ENCODE measurements around the gene FRMD4A.
"Not testable (repeated sequence)": the region's sequence is repeated elsewhere in the genome, so short reads cannot be mapped to it uniquely, and the experiment has no call there.

Gene FRMD4A

GRCh38 chr10:14253079-14253478 lies 77.6 kb downstream of the FRMD4A start:
- no peak for DNase-seq
- intact Hi-C loops (cut with DNase I) = no loop called here

- peak in 3 of 42 donors; percentile 17 to 44 (median 18) for DNase-seq
- intact Hi-C loops (cut with DNase I) = no loop called here
Observed at GRCh38 chr10:14250496-14251076, 80.1 kb downstream of the FRMD4A start.

DNA sequence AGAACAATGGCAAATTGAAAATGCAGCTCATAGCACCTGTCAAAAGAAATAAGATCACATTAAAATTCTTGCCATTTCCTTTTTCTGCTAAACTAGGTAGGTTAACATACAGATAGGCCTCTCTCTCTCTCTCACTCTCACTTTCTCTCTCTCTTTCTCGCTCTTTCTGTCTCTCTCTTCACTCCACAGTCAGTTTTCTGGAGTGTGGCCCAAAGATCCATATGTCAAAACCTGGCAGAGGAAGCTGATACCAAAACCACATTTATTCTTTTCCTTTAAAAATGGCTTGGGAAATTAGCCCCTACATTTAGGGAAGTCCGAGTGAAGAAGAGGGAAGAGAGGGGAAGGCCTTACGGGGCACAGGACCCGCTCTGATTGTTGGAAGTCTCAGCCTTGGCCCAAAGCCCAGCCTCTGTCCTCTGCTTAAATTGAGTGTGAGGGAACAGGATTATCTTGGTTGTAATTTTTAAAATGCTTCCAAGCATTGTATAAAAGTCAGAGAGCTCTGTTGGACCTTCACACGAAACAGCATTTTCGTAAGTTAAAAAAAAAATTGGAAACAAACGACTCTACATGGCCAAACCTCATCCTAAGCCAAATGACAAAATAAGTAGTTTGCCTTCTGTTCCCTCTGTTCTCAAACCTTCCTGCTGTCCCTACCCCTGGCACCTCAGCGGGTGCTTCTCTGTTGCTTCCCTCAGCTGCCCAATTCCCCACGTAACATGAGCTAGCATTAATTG lies 83.2 kb downstream of the FRMD4A start:
- DNase-seq = peak in 1 of 42 donors; percentile 19
- intact Hi-C loops (cut with DNase I) = no loop called here

- intact Hi-C loops (cut with DNase I) = no loop called here
- no peak for DNase-seq
Observed at GRCh38 chr10:14244801-14245211, 85.9 kb downstream of the FRMD4A start.

- DNase-seq = no peak
- intact Hi-C loops (cut with DNase I) = no loop called here
Observed at GRCh38 chr10:14244147-14244546, 86.6 kb downstream of the FRMD4A start.

DNA sequence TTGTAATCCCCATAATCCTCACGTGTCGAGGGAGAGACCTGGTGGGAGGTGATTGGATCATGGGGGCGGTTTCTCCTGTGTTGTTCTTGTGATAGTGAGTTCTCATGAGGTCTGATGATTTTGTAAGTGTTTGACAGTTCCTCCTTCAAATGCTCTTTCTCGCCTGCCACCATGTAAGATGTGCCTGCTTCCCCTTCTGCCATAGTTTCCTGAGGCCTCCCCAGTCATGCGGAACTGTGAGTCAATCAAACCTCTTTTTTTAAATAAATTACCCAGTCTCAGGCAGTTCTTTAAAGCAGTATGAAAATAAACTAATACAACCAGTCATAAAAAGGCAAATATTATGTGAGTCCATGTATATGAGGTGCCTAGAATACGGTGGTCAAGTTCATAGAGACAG lies 87.5 kb downstream of the FRMD4A start:
- intact Hi-C loops (cut with DNase I) = no loop called here
- DNase-seq = no peak

GRCh38 chr10:14241196-14241595 lies 89.5 kb downstream of the FRMD4A start:
- no peak for DNase-seq
- intact Hi-C loops (cut with DNase I) = no loop called here

GRCh38 chr10:14240253-14241189 lies 90.2 kb downstream of the FRMD4A start:
- intact Hi-C loops (cut with DNase I) = no loop called here
- DNase-seq = peak in 24 of 42 donors; percentile 9 to 67 (median 31)

DNA sequence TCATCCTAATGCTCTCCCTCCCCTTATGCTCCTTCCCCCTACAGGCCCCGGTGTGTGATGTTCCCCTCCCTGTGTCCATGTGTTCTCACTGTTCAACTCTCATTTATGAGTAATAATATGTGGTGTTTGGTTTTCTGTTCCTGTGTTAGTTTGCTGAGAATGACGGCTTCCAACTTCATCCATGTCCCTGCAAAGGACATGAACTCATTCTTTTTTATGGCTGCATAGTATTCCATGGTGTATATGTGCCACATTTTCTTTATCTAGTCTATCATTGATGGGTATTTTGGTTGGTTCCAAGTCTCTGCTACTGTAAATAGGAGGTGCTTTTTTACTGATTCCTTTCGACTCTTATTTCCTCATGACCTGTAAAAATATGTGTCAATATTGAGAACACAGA lies 92.1 kb downstream of the FRMD4A start:
- DNase-seq; intact Hi-C loops (cut with DNase I): not testable (repeated sequence)

DNA sequence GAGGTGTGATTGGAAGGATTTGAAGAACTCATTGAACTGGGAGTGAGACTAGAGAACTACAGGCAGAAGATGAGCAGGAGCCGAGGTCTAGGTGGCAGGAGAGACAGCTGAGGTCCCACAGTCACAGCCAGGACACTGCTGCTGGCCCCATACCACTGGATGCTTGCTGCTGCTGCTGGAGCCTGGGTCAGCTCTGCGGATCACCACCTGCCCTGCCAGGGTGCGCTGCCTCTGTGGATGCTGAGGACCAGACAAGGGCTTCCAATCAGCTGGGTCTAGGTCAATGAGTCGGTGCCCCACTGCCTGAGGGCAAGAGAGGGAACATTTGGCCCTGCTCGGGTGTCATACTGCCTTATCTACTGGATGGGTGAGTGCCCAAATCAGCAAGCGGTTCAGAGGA lies 94.4 kb downstream of the FRMD4A start:
- intact Hi-C loops (cut with DNase I) = no loop called here
- DNase-seq = no peak

GRCh38 chr10:14235566-14236195 lies 95.0 kb downstream of the FRMD4A start:
- intact Hi-C loops (cut with DNase I) = no loop called here
- no peak for DNase-seq

DNA sequence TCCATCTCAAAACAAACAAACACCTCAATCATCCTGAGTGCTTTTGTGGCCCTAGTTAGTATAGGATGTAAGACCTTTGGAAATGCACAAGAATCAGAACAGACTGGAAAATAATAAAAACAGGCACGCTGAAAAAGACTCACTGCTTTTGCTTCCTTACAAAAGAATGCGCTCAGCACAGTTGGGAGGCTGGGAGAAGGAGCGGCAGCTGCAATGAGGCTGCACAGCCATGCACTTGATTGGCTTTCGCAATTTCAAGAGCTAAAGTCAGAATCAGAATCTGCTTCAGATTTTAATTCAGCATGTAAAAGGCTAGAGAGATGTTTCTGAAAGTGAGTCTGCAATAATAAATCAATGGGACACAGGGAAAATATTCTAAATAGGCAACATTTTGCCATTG lies 97.2 kb downstream of the FRMD4A start:
- intact Hi-C loops (cut with DNase I) = no loop called here
- no peak for DNase-seq

- intact Hi-C loops (cut with DNase I); DNase-seq: not testable (repeated sequence)
Observed at GRCh38 chr10:14228798-14229197, 101.9 kb downstream of the FRMD4A start.

- peak in 21 of 42 donors; percentile 4 to 59 (median 30) for DNase-seq
Observed at GRCh38 chr10:14225379-14225778, 105.3 kb downstream of the FRMD4A start.

DNA sequence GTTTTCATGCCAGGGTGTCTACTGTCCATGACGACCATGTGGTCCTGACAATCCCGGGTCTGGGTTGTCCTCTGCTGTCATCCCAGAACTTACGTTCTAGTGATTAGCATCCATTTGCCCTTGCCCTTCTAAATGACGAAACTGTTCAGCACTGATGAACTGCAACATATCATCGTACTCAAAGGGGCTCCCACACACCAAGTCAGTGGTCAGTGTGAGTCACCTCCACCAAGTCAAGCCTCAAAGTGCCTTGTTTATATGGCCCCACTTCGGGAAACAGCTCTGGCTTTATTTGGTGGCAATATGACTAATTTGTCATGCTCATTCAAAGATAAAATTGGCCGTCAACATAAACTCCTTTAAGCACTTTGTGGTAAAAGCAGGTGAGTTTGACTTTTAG lies 110.7 kb downstream of the FRMD4A start:
- DNase-seq = no peak
- intact Hi-C loops (cut with DNase I) = no loop called here

More at GRCh38 chr10:14225379-14225778, 105.3 kb downstream of the FRMD4A start:
- intact Hi-C loops (cut with DNase I) = no loop called here

- DNase-seq = no peak
- intact Hi-C loops (cut with DNase I) = no loop called here
Observed at GRCh38 chr10:14219411-14219810, 111.3 kb downstream of the FRMD4A start.

DNA sequence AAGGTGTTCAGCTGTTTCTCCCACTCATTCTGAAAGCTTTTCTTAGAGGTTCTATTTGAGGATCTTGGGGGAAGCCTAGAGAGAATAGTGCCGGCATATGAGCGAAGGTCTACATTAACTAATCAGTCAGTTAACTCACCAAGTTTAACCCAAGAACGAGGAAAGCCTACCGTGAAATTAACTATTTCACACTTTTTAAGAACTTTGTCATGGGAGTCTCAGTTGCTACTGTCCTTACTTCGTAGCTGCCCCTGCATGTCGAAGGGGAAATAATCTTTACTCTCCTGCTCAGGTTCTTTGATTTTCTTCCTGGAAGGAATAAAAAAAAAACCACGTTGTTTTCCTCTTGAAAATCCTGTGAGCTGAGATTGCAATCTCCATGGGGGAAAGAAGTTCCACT lies 115.1 kb downstream of the FRMD4A start:
- intact Hi-C loops (cut with DNase I) = no loop called here
- DNase-seq = peak in 9 of 42 donors; percentile 9 to 58 (median 25)

DNA sequence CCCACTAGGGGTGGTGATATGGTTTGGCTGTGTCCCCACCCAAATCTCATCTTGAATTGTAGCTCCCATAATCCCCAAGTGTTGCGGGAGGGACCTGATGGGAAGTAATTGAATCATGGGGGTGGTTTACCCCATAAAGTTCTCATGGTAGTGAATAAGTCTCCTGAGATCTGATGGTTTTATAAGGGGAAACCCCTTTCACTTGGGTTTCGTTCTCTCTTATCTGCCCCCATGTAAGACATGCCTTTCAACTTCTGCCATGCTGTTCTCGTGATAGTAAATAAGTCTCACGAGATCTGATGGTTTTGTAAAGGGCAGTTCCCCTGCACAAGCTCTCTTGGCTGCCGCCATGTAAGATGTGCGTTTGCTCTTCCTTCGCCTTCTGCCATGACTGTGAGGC lies 117.0 kb downstream of the FRMD4A start:
- intact Hi-C loops (cut with DNase I); DNase-seq: not testable (repeated sequence)

- no peak for DNase-seq
- intact Hi-C loops (cut with DNase I) = no loop called here
Observed at GRCh38 chr10:14211610-14212009, 119.1 kb downstream of the FRMD4A start.
